GM21723 (cell line): Measurements from ENCODE around the gene ZNF20.

ENCODE experiments used
- ATAC-seq: cut with Tn5 transposase; IDR thresholded peaks from one replicate; pipeline ENCODE4 v1.9.1; 2021; ENCODE audit warnings: mild to moderate bottlenecking, moderate library complexity; ENCODE audit not compliant: unreplicated experiment

ZNF20 gene

GRCh38 chr19:12139885-12140544, at the start of gene ZNF20:
ZNF20 (minus strand) TSS chr19:12140350; CDS start chr19:12140182, 168 bp downstream.
- ATAC-seq: peak; percentile 90

GRCh38 chr19:12187625-12188024, 47.5 kb upstream of the ZNF20 start:
- ATAC-seq: no peak

GRCh38 chr19:12180377-12180776, 40.2 kb upstream of the ZNF20 start:
- no peak for ATAC-seq

- ATAC-seq: no peak
These were observed 26.5 kb upstream of the ZNF20 start for GRCh38 chr19:12166626-12167025.

- no peak for ATAC-seq
These were observed 23.7 kb upstream of the ZNF20 start for GRCh38 chr19:12163826-12164225.

GRCh38 chr19:12162882-12163806, 23.0 kb upstream of the ZNF20 start, which contains the start of gene ZNF136:
ZNF136 (plus strand) TSS chr19:12163096; CDS start chr19:12163204, 108 bp downstream.
- peak; percentile 90 for ATAC-seq

- ATAC-seq: no peak
These were observed 22.3 kb upstream of the ZNF20 start for GRCh38 chr19:12162513-12162881.

GRCh38 chr19:12159773-12160414, 19.7 kb upstream of the ZNF20 start:
- no peak for ATAC-seq

GRCh38 chr19:12156223-12157058, 16.3 kb upstream of the ZNF20 start, which contains the start of gene ZNF625:
ZNF625 (minus strand) TSS chr19:12156734; CDS start chr19:12156558, 176 bp downstream.
- peak; percentile 68 for ATAC-seq

GRCh38 chr19:12155324-12155860, 15.2 kb upstream of the ZNF20 start:
- no peak for ATAC-seq

- ATAC-seq: no peak
These were observed 5.2 kb upstream of the ZNF20 start for GRCh38 chr19:12145348-12145747.

GRCh38 chr19:12141405-12141736, 1.2 kb upstream of the ZNF20 start:
- no peak for ATAC-seq

GRCh38 chr19:12140545-12141404, 625 bp upstream of the ZNF20 start:
- ATAC-seq: peak; percentile 48

- ATAC-seq: no peak
These were observed 881 bp downstream of the ZNF20 start for GRCh38 chr19:12139269-12139668.

GRCh38 chr19:12137221-12137940, 2.8 kb downstream of the ZNF20 start:
- ATAC-seq: no peak

- no peak for ATAC-seq
These were observed 7.1 kb downstream of the ZNF20 start for GRCh38 chr19:12133069-12133468.

GRCh38 chr19:12126707-12127106, 13.4 kb downstream of the ZNF20 start:
- ATAC-seq: no peak

GRCh38 chr19:12117201-12117970, 22.8 kb downstream of the ZNF20 start:
- ATAC-seq: no peak
